ENCODE results near the gene CCDC188. TPM values are rescaled to one million over a fixed set of nuclear protein-coding genes. Genes with fewer than 3 reads are reported as not detected.

Gene CCDC188
- total and polyA plus RNA-seq, 2 of the 13 experiments (the other 11 are each of a cell fraction or from before 2014, with no cell fraction given), result not detected

DNA sequence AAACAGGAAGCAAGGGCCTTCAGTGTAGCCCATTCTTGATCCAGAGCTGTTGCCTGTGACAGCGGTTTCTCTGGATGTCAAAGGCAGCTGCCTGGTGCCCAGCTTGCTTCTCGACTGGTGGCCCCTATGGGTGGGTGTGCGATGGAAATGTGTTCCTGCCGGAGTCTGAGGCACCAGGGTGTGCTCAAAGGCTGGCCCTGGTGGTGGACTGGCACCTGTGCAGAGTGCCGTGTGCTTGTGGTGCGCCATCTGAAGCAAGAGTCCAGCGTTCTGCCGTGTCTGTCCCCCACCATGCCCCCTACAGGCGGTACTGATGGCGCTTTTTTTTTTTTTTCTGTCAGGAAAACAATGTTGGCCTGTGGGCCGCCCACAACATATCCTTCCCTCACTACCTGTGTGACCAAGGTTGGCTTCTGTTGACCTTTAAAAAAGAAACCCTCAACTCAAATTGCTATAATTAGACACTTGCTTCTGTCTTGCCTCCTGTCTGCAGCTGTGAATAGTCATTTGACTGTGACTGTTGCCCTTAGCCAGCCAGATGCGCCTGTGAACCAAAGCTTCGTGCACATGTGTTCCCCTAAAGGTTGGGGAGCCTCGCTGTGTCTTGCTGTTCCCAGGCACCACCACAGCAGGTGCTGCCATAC, 39.7 kb downstream of the CCDC188 start:
- 57% methylated on average over 5 of the region's 14 CpGs for WGBS (ENCODE audit: low lambda C conversion rate)
- TF ChIP-seq POLR2AphosphoS5 (IDR thresholded peaks at IDR 0.05; ENCODE audit: low read depth, low read length), result peak; percentile 52
- TF ChIP-seq, protein P1, sequence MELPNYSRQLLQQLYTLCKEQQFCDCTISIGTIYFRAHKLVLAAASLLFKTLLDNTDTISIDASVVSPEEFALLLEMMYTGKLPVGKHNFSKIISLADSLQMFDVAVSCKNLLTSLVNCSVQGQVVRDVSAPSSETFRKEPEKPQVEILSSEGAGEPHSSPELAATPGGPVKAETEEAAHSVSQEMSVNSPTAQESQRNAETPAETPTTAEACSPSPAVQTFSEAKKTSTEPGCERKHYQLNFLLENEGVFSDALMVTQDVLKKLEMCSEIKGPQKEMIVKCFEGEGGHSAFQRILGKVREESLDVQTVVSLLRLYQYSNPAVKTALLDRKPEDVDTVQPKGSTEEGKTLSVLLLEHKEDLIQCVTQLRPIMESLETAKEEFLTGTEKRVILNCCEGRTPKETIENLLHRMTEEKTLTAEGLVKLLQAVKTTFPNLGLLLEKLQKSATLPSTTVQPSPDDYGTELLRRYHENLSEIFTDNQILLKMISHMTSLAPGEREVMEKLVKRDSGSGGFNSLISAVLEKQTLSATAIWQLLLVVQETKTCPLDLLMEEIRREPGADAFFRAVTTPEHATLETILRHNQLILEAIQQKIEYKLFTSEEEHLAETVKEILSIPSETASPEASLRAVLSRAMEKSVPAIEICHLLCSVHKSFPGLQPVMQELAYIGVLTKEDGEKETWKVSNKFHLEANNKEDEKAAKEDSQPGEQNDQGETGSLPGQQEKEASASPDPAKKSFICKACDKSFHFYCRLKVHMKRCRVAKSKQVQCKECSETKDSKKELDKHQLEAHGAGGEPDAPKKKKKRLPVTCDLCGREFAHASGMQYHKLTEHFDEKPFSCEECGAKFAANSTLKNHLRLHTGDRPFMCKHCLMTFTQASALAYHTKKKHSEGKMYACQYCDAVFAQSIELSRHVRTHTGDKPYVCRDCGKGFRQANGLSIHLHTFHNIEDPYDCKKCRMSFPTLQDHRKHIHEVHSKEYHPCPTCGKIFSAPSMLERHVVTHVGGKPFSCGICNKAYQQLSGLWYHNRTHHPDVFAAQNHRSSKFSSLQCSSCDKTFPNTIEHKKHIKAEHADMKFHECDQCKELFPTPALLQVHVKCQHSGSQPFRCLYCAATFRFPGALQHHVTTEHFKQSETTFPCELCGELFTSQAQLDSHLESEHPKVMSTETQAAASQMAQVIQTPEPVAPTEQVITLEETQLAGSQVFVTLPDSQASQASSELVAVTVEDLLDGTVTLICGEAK (IDR thresholded peaks at IDR 0.05), result no peak
- TF ChIP-seq, protein P1 (CRISPR knock-in tag; IDR thresholded peaks at IDR 0.05), result no peak
- no peak for TF ChIP-seq ATAD3A (CRISPR knock-in tag; IDR thresholded peaks at IDR 0.05)
- TF ChIP-seq, protein P2, sequence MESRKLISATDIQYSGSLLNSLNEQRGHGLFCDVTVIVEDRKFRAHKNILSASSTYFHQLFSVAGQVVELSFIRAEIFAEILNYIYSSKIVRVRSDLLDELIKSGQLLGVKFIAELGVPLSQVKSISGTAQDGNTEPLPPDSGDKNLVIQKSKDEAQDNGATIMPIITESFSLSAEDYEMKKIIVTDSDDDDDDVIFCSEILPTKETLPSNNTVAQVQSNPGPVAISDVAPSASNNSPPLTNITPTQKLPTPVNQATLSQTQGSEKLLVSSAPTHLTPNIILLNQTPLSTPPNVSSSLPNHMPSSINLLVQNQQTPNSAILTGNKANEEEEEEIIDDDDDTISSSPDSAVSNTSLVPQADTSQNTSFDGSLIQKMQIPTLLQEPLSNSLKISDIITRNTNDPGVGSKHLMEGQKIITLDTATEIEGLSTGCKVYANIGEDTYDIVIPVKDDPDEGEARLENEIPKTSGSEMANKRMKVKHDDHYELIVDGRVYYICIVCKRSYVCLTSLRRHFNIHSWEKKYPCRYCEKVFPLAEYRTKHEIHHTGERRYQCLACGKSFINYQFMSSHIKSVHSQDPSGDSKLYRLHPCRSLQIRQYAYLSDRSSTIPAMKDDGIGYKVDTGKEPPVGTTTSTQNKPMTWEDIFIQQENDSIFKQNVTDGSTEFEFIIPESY (CRISPR knock-in tag; IDR thresholded peaks at IDR 0.05), result peak; percentile 100
- no peak for TF ChIP-seq HNF4A (CRISPR knock-in tag; IDR thresholded peaks at IDR 0.05)
- TF ChIP-seq NAIF1 (CRISPR knock-in tag; IDR thresholded peaks at IDR 0.05; ENCODE audit: borderline replicate concordance), result 0 out of 2 replicates have a peak, but pooled peaks have one; percentile 22
- TF ChIP-seq, protein P3, sequence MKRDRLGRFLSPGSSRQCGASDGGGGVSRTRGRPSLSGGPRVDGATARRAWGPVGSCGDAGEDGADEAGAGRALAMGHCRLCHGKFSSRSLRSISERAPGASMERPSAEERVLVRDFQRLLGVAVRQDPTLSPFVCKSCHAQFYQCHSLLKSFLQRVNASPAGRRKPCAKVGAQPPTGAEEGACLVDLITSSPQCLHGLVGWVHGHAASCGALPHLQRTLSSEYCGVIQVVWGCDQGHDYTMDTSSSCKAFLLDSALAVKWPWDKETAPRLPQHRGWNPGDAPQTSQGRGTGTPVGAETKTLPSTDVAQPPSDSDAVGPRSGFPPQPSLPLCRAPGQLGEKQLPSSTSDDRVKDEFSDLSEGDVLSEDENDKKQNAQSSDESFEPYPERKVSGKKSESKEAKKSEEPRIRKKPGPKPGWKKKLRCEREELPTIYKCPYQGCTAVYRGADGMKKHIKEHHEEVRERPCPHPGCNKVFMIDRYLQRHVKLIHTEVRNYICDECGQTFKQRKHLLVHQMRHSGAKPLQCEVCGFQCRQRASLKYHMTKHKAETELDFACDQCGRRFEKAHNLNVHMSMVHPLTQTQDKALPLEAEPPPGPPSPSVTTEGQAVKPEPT (CRISPR knock-in tag; IDR thresholded peaks at IDR 0.05; ENCODE audit: low read depth), result no peak
- TF ChIP-seq HNRNPL (IDR thresholded peaks at IDR 0.05; ENCODE audit: low read depth, low read length), result peak; percentile 46; the same call in 1 of the 2 replicates
- TF ChIP-seq ZNF614 (CRISPR knock-in tag; IDR thresholded peaks at IDR 0.05; ENCODE audit: borderline replicate concordance), result no peak
- 0 out of 2 replicates have a peak, but pooled peaks have one; percentile 17 for TF ChIP-seq KDM2A (CRISPR knock-in tag; IDR thresholded peaks at IDR 0.05; ENCODE audit: borderline replicate concordance, low read depth)
- TF ChIP-seq HOXA5 (CRISPR knock-in tag; IDR thresholded peaks at IDR 0.05), result no peak

More for the DNA sequence above, 39.7 kb downstream of the CCDC188 start:
- ATAC-seq (peak; percentile 65), FAIRE-seq (no peak), DNase-seq (ENCODE audit: low spot score) (peak; percentile 61)
- Histone ChIP-seq H3K36me3 (replicated peaks in 1 of 2; ENCODE audit: control insufficient read depth in 1 of 2, insufficient read depth in 2 of 2, low read length in 2 of 2) (peaks cover 32 to 92% of the 10 kb centered on the region in 2 experiments), H3K4me1 (ENCODE audit: insufficient read depth, low read length) (peaks cover 22% of the 10 kb centered on the region), H3K9me3 (ENCODE audit: low read length) (no peaks in the 10 kb centered on the region), H3K4me2 (ENCODE audit: low read depth, low read length) (no peak overlapping the region), H3K27me3 (ENCODE audit: control insufficient read depth in 1 of 2, insufficient read depth in 2 of 2, low read length in 2 of 2) (no peaks in the 10 kb centered on the region), H3K9ac (ENCODE audit: insufficient read depth, low read depth, low read length) (no peak overlapping the region), H3K27ac (ENCODE audit: extremely low read length, insufficient read depth, low read length) (peak overlapping the region; percentile 45), H3K79me2 (ENCODE audit: insufficient read depth, low read length) (peaks cover 12% of the 10 kb centered on the region), H3K4me3 (replicated peaks in 1 of 3; ENCODE audit: insufficient read depth in 1 of 3, low read depth in 2 of 3, low read length in 3 of 3) (no peak overlapping the region), H2AFZ (ENCODE audit: low read length) (no peak overlapping the region), H4K20me1 (ENCODE audit: insufficient read depth, low read length) (peaks cover 4% of the 10 kb centered on the region; the same call in 1 of the 2 replicates)
- BruUV-seq (replicated peaks), result no TSS peak
- intact Hi-C loops (cut with micrococcal nuclease; ENCODE audit: unreplicated experiment) (no loop called here), in situ Hi-C loops (cut with HindIII; ENCODE audit: extremely low pct_ligation_motif_present, low pct_unique_long_range_greater_than_20kb) (no loop called here)
- POLR2A ChIA-PET, result no interaction called here
- CTCF ChIA-PET (ENCODE audit: low intra/inter-chr PET ratio, low total read pairs), result no interaction called here
